NCI-H146 (cell line): ENCODE measurements around the gene TMEM106C.

Source experiments
- DNase-seq: peaks from one replicate; lab custom pipeline; 2025; lab: John Stamatoyannopoulos, UW

TMEM106C gene

DNA sequence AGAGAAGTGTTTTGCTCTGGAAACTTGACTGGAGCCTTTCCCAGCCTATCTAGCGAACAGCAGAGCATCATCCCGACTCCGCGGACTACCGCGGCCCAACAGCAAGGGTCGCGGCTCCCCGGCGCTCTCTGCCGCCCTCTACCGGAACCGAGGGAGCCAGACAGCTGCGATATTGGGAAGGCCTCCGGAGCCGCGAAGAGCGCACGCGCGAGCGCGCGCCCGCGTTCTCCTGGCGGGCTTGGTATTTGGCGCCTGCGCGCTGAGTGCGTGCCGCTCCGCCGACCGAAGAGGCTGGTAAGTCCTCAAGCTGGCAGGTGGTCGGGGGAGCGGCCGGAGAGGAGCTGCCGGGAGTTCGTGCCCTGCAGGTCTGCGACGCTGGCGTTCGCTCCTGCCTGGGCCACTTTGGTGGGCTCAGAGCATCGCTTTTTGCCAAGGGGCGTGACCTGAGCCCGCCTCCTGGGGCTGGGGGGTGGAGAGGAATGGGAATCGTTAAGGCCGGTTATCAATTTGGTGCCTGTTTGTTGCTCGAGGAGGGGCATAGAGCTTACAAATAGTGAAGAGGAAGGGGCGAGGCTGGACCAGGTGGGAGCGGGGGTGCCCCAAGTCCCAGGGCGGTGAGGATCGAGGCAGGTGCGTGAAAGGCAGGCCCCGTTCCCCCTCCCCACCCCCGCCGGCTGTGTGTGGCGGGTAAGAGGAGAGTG lies at the start of gene TMEM106C:
Gene TMEM106C (plus strand): TSS at position 257 of the 701 bp plus-strand sequence. CDS start 641 bp downstream, outside the sequence.
- DNase-seq: peak; percentile 95

- no peak for DNase-seq
Measured at GRCh38 chr12:47920913-47921312, 42.5 kb upstream of the TMEM106C start.

DNA sequence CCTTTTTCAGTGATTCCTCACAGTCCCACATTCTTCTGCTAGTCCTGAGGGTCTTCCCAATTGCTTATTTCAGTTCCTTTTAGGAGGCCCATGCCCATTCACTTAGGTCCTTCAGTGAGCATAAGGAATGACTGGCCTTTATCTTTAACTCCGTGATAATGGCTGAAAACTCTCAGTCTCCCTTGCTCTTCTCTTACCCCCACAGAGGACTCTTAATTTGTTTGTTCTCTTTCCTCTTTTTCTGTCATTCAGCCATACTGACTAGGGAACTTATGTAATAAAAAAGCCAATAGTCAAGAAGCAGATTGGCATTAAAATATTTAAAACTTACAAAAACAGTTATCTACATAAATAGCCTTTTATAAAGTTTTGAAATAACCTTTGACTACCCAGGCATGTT lies 41.5 kb upstream of the TMEM106C start:
- DNase-seq: no peak

GRCh38 chr12:47927346-47927745 lies 36.0 kb upstream of the TMEM106C start:
- no peak for DNase-seq

DNA sequence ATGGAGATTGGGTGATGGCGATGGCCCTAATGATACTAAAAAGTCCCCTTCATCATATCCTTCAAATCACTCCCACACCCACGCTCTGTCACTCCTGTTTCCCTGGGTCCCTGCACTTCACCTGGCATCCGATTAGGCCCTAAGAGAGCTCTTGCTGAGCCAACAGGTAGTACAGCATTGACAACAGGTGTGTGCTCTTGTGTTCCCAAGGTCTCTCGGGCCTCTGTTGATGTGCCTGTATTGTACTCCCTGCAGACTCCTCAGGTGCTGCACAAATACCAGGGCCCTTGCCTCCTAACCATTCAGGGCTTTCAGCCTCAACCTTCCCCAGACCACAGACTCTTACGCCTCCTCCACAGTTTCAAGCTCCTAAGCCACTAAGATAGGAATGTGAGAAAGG lies 32.8 kb upstream of the TMEM106C start:
- no peak for DNase-seq

DNA sequence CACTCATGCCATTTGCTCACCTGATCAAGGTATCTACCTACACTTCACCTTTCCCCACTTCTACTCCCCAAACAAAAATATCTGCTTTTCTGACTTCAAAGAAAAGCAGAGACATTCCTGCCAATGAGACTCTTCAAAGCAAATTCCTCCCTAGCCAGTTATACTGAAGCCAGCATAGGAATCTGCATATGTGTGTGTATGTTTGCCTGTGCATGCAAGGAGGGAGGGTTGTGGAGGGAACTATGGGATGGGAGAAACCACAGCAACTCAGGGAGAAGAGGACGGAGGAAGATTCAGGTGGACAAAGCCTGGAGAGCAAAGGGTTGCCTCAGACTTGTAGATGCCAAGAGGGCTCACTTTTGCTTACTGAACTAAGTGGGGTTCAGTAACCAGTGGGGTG lies 32.2 kb upstream of the TMEM106C start:
- no peak for DNase-seq

DNA sequence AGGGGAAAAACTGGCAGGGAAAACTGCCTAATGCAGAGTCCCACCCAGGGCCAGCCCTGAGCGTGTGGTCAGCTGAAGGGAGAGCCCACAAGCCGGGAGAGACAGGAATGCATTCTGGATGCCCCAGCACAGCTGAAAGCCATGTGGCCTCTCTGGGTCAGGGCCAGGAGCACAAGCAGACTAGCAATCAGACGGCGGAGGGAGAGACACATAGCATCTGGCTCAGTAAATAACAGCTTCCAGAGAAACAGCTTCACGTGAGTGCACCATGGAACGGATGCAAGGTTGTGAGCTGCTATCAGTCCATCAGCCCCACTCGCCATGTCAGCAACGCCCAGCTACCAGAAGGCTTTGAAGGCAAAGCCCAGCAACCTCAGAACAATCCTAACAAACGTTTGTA lies 28.2 kb upstream of the TMEM106C start:
- DNase-seq: no peak

DNA sequence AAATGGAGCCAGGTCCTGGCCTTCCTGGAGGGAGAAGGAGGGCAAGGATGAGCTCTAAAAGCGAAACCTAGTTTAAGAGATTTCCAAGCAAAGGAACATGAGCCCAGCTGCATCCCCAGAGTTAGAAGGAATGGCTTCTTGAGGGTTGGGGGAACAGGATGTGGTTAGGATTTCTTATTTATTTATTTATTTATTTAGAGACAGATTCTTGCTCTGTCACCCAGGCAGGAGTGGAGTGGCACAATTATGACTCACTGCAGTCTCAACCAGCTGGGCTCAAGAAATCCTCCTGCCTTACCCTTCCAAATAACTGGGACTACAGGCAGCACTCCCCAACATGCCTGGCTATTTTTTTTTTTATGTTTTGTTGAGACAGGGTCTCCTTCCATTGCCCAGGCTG lies 25.3 kb upstream of the TMEM106C start:
- no peak for DNase-seq

- no peak for DNase-seq
Measured at GRCh38 chr12:47938594-47938993, 24.8 kb upstream of the TMEM106C start.

DNA sequence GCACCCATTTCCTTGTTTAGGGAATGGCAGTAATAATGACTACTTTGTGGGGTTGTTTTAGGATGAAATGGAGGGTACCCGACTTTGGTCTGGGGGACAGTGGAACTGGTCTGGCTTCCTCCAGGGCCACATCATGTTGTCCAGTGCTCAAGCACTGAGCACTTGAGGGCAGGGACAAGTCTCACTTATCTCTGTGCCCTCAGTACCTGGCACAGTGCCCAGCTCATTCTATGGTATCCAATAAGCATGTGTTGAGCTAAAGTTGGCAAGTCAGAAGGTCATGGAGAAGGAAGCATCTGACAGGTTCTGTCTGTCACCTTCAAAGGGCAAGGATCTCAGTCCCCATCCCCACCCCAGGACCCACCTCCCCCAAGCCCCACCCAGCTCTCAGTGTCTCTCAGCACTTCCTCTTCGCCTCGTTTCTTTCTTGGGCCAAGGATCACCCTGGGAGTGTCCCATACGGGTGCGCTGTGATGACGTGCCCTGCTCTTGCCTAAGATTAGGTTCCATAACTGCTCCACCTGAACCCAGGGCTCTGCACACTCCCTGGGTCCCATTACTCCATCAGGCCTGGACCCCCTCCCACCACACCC lies 24.3 kb upstream of the TMEM106C start:
- DNase-seq: no peak

- DNase-seq: no peak
Measured at GRCh38 chr12:47940773-47941474, 22.5 kb upstream of the TMEM106C start.

- no peak for DNase-seq
Measured at GRCh38 chr12:47941475-47941780, 22.0 kb upstream of the TMEM106C start.

DNA sequence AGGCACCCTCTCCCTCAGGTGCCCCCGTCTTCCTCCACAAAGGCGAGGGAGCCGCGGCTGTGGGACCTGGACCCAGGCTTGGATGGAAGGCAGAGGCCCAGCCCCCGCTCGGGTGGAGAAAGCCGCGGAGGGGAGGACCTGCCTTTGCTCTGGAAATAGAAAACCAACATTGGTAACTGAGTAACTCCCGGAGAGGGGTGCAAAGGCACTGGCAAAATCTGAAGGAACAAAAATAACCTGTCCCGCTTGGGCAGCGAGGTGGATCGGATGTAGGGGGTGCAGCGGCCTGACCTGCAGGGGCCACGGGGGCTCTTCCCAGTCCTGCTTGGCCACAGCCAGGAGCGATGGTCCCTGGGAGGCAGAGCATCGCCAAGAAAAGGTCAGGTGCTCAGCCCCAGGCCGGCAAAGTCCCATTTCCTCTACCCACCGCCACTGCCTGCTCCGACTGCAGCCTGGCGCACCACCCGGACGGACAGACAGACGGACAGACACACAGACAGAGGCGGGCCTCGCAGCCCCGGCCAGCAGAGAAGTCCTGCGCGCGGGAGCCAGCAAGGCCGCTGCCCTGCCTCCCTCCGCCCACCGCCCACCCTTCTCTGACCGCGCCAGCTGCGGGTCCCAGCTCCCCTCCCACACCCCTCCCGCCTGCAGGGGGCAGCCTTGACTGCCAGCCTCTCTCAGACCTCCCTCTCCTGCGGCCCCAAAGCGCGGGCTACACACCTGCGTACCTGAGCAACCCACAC lies 21.4 kb upstream of the TMEM106C start:
- DNase-seq: no peak

DNA sequence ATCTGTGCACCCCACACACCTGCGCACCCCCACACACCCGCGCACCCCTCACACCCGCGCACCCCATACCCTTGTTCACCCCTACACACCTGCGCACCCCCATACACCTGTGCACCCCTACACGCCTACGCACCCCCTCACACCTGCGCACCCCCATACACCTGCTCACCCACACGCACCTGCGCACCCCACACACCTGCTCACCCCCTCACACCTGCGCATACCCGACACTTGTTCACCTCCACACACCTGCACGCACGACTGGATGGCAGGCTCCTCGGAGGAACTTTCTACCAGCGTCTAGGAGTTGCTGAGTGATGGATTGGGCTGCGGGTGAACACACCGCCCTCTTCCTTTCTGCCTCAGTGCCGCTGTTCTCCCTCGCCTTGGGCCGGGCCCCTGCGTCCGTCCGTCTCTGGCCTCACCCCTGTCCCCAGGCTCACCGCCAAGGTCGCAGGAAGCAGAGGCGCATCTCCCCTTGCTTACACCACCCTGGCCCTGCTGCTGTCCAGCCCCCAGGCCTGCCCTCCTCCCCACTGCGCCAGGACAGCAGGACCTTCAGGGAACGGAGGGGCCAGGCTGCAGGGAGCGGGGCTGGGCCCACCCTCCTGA lies 20.7 kb upstream of the TMEM106C start:
- no peak for DNase-seq

- no peak for DNase-seq
Measured at GRCh38 chr12:47943623-47944340, 19.6 kb upstream of the TMEM106C start.

DNA sequence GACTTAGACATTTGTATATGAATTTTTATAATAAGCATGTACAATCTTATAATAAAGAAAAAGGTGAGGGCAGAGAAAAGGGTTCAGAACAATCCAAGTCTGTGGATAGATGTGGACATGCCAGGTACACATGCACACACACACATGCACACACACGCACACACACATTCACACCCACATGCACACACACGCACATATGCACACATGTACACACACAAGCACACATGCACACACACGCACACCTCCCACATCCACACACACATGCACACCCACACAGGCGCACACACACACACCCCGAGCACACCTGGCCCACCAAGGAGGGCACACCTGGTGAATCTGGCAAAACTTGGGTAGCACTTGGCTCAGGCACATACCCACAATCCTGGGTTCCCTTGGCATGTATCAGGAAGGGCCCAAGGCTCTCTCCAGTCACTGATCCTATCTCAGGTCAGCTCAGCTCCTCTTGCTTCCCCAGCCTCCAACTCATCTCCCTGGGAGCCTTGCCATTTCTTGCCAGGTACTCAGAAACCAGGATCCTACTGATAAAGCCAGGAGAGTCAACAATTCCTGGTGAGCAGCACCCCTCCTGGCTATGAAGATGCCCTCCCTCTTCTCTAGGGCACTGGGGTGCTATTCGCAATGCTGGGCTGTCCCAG lies 18.6 kb upstream of the TMEM106C start:
- no peak for DNase-seq

DNA sequence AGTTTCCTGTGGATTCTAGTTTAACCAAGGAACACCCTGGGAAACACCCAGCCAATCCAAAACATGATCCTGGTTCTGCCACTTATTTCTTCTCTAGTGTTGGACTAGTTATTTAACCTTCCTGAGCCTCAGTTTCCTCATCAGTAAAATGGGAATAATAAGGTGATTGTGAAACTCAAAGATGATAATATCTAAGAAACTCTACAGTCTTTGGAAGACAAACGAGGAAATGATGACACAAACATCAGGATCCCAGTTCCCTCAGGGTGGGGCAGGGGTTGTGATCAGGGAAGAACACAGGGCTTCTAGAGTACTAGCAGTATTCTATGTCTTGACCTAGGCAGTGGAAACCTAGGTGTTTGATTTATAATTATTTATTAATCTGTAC lies 18.1 kb upstream of the TMEM106C start:
- no peak for DNase-seq

GRCh38 chr12:47946413-47947323 lies 16.7 kb upstream of the TMEM106C start:
- DNase-seq: no peak

DNA sequence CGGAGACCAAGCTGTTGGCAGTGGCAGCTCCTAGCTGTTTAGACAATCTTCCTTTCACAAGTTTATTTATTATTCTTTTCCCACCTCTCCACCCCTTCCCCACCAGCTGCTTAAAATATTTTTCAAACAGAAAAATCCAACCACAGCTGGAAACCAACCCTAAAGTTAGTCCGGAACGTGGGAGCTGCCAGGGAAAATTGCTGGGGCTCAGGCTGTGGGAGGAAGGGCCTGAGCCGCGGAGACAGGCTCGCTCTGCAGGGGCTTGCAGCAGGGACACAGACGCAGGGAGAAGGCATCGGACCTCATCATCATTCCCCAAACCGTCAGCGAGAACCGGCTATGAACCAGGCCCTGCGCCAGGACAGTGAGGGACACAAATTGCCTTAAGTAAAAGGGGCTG lies 16.1 kb upstream of the TMEM106C start:
- no peak for DNase-seq
